Measurements from ENCODE around the gene NSG1.

DNA sequence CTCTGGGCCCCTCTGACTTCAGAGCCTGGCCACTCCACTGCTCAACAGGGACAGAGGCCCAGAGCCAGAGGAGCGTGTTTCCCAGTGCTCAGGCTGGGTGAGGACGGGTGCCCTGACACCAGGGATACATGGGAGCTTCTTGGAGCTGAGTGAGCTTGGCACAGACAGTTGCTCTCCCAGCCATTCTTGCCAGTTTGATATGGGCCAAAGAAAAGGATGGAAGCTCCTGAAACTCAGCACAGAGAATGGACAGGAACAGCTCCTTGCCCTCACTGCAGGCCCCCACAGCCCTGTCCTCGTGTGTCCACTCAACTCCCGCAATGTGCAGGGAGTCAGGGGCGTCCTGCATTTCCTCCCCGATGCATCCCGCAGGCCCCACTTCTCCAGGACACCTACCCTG is 38.8 kb downstream of the NSG1 start:
- TF ChIP-seq, protein P1, sequence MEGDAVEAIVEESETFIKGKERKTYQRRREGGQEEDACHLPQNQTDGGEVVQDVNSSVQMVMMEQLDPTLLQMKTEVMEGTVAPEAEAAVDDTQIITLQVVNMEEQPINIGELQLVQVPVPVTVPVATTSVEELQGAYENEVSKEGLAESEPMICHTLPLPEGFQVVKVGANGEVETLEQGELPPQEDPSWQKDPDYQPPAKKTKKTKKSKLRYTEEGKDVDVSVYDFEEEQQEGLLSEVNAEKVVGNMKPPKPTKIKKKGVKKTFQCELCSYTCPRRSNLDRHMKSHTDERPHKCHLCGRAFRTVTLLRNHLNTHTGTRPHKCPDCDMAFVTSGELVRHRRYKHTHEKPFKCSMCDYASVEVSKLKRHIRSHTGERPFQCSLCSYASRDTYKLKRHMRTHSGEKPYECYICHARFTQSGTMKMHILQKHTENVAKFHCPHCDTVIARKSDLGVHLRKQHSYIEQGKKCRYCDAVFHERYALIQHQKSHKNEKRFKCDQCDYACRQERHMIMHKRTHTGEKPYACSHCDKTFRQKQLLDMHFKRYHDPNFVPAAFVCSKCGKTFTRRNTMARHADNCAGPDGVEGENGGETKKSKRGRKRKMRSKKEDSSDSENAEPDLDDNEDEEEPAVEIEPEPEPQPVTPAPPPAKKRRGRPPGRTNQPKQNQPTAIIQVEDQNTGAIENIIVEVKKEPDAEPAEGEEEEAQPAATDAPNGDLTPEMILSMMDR (IDR thresholded peaks at IDR 0.05; ENCODE audit: control extremely low read depth in 1 of 3, insufficient read depth in 1 of 3, low read depth in 1 of 3, low read length in 3 of 3), result no peak
- no peak for TF ChIP-seq TBP (IDR thresholded peaks at IDR 0.05; ENCODE audit: low read depth, low read length)
- no peak for TF ChIP-seq RNF2 (IDR thresholded peaks at IDR 0.05; ENCODE audit: borderline replicate concordance, low read depth, low read length, missing control alignments, poor library complexity, severe bottlenecking)
- TF ChIP-seq CHD2 (IDR thresholded peaks at IDR 0.05; ENCODE audit: low read length), result no peak
- TF ChIP-seq RAD21 (IDR thresholded peaks at IDR 0.05 in 1 of 2, conservative IDR thresholded peaks at IDR 0.05 in 1 of 2; ENCODE audit: low read depth in 2 of 2, low read length in 2 of 2), result no peak
- no peak for TF ChIP-seq RFX5 (IDR thresholded peaks at IDR 0.05; ENCODE audit: borderline replicate concordance, low read depth, low read length)
- no peak for TF ChIP-seq POLR2A (IDR thresholded peaks at IDR 0.05; ENCODE audit: control extremely low read depth in 1 of 2, low read depth in 2 of 2, low read length in 2 of 2)
- no peak for TF ChIP-seq POLR2AphosphoS5 (IDR thresholded peaks at IDR 0.05; ENCODE audit: low read depth, low read length)
- no peak for TF ChIP-seq GABPA (IDR thresholded peaks at IDR 0.05; ENCODE audit: borderline replicate concordance, insufficient read depth, low read length)
- TF ChIP-seq SIX5 (IDR thresholded peaks at IDR 0.05; ENCODE audit: low read depth, low read length), result no peak
- TF ChIP-seq CEBPB (IDR thresholded peaks at IDR 0.05; ENCODE audit: low read depth, low read length), result no peak
- no peak for TF ChIP-seq JUN (IDR thresholded peaks at IDR 0.05; ENCODE audit: low read depth, low read length)
- no peak for TF ChIP-seq SIN3A (conservative IDR thresholded peaks at IDR 0.05 in 1 of 2, IDR thresholded peaks at IDR 0.05 in 1 of 2; ENCODE audit: low read depth in 1 of 2, low read length in 2 of 2)
- TF ChIP-seq, protein P2, sequence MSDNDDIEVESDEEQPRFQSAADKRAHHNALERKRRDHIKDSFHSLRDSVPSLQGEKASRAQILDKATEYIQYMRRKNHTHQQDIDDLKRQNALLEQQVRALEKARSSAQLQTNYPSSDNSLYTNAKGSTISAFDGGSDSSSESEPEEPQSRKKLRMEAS (IDR thresholded peaks at IDR 0.05), result no peak

Data from H1 (cell line).